ENCODE data around the gene ICOSLG.

DNA sequence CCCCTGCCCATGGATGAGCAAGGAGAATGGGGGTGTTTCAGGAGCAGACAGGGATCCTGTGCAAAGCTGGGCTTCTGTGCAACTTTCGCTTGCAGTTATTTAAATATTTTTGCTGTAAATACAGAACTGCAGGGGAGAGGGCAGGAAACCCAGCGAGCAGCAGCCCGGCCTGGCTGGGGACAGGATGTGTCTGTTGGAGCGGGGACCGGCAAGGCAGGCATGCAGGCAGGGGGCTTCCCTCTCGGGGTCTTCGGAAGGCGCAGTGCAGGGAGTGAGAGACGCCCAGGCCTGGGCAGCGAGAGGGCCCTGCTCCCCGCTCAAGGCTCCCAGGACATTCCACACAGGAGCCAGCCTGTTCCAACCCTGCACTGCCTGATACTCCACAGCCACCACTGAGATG is 43.2 kb upstream of the ICOSLG start:
- no peak for TF ChIP-seq POLR2AphosphoS5 (IDR thresholded peaks at IDR 0.05; ENCODE audit: low read depth)
- TF ChIP-seq, protein P1, sequence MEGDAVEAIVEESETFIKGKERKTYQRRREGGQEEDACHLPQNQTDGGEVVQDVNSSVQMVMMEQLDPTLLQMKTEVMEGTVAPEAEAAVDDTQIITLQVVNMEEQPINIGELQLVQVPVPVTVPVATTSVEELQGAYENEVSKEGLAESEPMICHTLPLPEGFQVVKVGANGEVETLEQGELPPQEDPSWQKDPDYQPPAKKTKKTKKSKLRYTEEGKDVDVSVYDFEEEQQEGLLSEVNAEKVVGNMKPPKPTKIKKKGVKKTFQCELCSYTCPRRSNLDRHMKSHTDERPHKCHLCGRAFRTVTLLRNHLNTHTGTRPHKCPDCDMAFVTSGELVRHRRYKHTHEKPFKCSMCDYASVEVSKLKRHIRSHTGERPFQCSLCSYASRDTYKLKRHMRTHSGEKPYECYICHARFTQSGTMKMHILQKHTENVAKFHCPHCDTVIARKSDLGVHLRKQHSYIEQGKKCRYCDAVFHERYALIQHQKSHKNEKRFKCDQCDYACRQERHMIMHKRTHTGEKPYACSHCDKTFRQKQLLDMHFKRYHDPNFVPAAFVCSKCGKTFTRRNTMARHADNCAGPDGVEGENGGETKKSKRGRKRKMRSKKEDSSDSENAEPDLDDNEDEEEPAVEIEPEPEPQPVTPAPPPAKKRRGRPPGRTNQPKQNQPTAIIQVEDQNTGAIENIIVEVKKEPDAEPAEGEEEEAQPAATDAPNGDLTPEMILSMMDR (conservative IDR thresholded peaks at IDR 0.05; ENCODE audit: low read depth in 2 of 2): no peak
- TF ChIP-seq, protein P2, sequence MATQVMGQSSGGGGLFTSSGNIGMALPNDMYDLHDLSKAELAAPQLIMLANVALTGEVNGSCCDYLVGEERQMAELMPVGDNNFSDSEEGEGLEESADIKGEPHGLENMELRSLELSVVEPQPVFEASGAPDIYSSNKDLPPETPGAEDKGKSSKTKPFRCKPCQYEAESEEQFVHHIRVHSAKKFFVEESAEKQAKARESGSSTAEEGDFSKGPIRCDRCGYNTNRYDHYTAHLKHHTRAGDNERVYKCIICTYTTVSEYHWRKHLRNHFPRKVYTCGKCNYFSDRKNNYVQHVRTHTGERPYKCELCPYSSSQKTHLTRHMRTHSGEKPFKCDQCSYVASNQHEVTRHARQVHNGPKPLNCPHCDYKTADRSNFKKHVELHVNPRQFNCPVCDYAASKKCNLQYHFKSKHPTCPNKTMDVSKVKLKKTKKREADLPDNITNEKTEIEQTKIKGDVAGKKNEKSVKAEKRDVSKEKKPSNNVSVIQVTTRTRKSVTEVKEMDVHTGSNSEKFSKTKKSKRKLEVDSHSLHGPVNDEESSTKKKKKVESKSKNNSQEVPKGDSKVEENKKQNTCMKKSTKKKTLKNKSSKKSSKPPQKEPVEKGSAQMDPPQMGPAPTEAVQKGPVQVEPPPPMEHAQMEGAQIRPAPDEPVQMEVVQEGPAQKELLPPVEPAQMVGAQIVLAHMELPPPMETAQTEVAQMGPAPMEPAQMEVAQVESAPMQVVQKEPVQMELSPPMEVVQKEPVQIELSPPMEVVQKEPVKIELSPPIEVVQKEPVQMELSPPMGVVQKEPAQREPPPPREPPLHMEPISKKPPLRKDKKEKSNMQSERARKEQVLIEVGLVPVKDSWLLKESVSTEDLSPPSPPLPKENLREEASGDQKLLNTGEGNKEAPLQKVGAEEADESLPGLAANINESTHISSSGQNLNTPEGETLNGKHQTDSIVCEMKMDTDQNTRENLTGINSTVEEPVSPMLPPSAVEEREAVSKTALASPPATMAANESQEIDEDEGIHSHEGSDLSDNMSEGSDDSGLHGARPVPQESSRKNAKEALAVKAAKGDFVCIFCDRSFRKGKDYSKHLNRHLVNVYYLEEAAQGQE (IDR thresholded peaks at IDR 0.05; ENCODE audit: unreplicated experiment): no peak
- no peak for TF ChIP-seq ZNF114 (CRISPR knock-in tag; IDR thresholded peaks at IDR 0.05)
- no peak for TF ChIP-seq JUNB (IDR thresholded peaks at IDR 0.05; ENCODE audit: unreplicated experiment)

Measured in GM23338 (cell line).